Right atrium auricular region (tissue), 2 donors: Measurements from ENCODE around the gene PRDM2. TPM values are rescaled to one million over a fixed set of nuclear protein-coding genes. Genes with fewer than 3 reads are reported as not detected.

Source experiments
- DNase-seq: peaks from one replicate; pipeline ENCODE4 v3.0.0-alpha.2; 2019; ENCODE audit warnings: low spot score
- H3K27ac ChIP-seq, 2 donors: fragments of 200-600 bp; sonication (generic); 1 replicate in 1 of 2; 2 replicates in 1 of 2; pipeline ENCODE4 v1.5.1; 2016 to 2019
- H3K27me3 ChIP-seq, 2 donors: fragments of 200-600 bp; sonication (generic); one replicate each; pipeline versions ENCODE4 v1.5.1 to v1.6.0; 2017 to 2019
- H3K36me3 ChIP-seq: fragments of 200-600 bp; sonication (generic); one replicate; pipeline ENCODE4 v1.5.1; 2016
- H3K4me1 ChIP-seq, 2 donors: fragments of 200-600 bp; sonication (generic); one replicate each; pipeline versions ENCODE4 v1.5.1 to v1.6.0; 2017 to 2019
- H3K4me3 ChIP-seq, 2 donors: fragments of 200-600 bp; sonication (generic); 1 replicate in 1 of 2; 2 replicates in 1 of 2; pipeline ENCODE4 v1.5.1; 2017 to 2019; ENCODE audit warnings: mild to moderate bottlenecking in 1 of 2, moderate library complexity in 1 of 2
- H3K9me3 ChIP-seq, 2 donors: fragments of 200-600 bp; sonication (generic); one replicate each; pipeline ENCODE4 v1.5.1; 2019
- CTCF ChIP-seq, 2 donors: fragments of 200-600 bp; sonication (generic); IDR thresholded peaks; one replicate each; pipeline ENCODE4 v1.5.1; 2019; ENCODE audit warnings: antibody characterized with exemption in 2 of 2
- total RNA-seq, 2 donors: library from RNA; depleted of rRNA; stranded (reverse); fragments of >200 nt; gene quantifications; one replicate each; pipeline ENCODE4 v1.1.0, GENCODE V29; 2016

Gene PRDM2
- total RNA-seq, 2 donors from 2014 or later: 20.5 to 22.8 TPM

GRCh38 chr1:13701271-13701640 lies 1.3 kb downstream of the PRDM2 start:
- no peak for DNase-seq
- peaks cover 0 to 10% of the 10 kb centered on the region in 2 donors for H3K4me1 ChIP-seq
- peak overlapping the region; percentile 78 to 82 for H3K4me3 ChIP-seq
- peak overlapping the region in 1 of 2 donors; percentile 97 for H3K27ac ChIP-seq
- TF ChIP-seq CTCF (IDR thresholded peaks at IDR 0.05): no peak
- H3K27me3 ChIP-seq: no peaks in the 10 kb centered on the region
- no peaks in the 10 kb centered on the region for H3K9me3 ChIP-seq
- no peaks in the 10 kb centered on the region for H3K36me3 ChIP-seq

DNA sequence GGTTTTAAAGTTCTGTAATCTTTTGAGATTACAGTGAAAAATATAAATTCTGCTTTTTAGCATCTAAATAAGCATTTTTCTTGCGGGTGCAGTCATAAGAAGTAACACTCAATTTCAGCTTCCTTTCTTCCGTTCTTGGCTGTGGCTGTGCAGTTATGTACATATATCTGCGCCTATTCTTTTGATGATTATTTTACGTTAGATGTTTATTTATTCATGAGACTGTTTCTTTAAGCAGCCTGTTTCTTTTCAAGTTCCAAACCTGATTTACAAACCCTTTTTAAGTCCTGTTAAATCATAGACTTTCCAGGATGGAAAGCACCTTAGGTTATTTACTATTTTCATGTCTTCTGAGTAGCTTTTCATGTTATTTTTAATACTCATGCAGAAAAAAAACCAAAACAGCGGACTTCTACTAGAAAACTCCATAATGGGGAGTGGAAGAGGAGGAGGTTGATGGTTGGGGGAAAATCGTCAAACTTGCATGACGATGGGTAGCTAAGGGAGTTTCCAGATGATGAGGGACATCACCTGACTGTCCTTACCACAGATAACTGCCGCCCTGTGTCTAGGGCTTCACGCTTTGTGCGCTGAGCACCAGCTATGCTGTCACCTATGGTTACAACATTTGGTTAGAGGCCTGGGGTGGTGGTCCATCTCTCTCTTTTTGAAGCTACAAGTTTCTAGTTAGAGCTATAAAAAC lies 2.6 kb downstream of the PRDM2 start:
- Histone ChIP-seq H3K27me3 (no peaks in the 10 kb centered on the region), H3K9me3 (no peaks in the 10 kb centered on the region), H3K36me3 (no peaks in the 10 kb centered on the region), H3K4me3 (no peak overlapping the region), H3K4me1 (peaks cover 0 to 10% of the 10 kb centered on the region in 2 donors), H3K27ac (no peak overlapping the region)
- DNase-seq: no peak
- no peak for TF ChIP-seq CTCF (IDR thresholded peaks at IDR 0.05)

- no peak overlapping the region for H3K27ac ChIP-seq
- peaks cover 0 to 10% of the 10 kb centered on the region in 2 donors for H3K4me1 ChIP-seq
- no peak for DNase-seq
- H3K9me3 ChIP-seq: no peaks in the 10 kb centered on the region
- no peaks in the 10 kb centered on the region for H3K36me3 ChIP-seq
- no peaks in the 10 kb centered on the region for H3K27me3 ChIP-seq
- TF ChIP-seq CTCF (IDR thresholded peaks at IDR 0.05): no peak
- no peak overlapping the region for H3K4me3 ChIP-seq
These were observed 3.1 kb downstream of the PRDM2 start for GRCh38 chr1:13703128-13703513.

GRCh38 chr1:13703558-13704490 lies 3.8 kb downstream of the PRDM2 start:
- no peak for TF ChIP-seq CTCF (IDR thresholded peaks at IDR 0.05)
- Histone ChIP-seq H3K27ac (no peak overlapping the region), H3K4me1 (peaks cover 0 to 10% of the 10 kb centered on the region in 2 donors), H3K9me3 (no peaks in the 10 kb centered on the region), H3K4me3 (no peak overlapping the region), H3K36me3 (no peaks in the 10 kb centered on the region), H3K27me3 (no peaks in the 10 kb centered on the region)
- no peak for DNase-seq

- Histone ChIP-seq H3K27me3 (no peaks in the 10 kb centered on the region), H3K4me3 (no peak overlapping the region), H3K4me1 (no peaks in the 10 kb centered on the region), H3K27ac (no peak overlapping the region), H3K9me3 (no peaks in the 10 kb centered on the region), H3K36me3 (no peaks in the 10 kb centered on the region)
- DNase-seq: no peak
- TF ChIP-seq CTCF (IDR thresholded peaks at IDR 0.05): no peak
These were observed 6.1 kb downstream of the PRDM2 start for GRCh38 chr1:13706046-13706445.
